NCI-H2029 (cell line): ENCODE measurements around the gene EHD4.
A peak's percentile ranks its signal among the peaks of the same experiment; 100 is the strongest.

Experiments used
- DNase-seq: peaks from one replicate; lab custom pipeline; 2025; lab: John Stamatoyannopoulos, UW

Gene EHD4

DNA sequence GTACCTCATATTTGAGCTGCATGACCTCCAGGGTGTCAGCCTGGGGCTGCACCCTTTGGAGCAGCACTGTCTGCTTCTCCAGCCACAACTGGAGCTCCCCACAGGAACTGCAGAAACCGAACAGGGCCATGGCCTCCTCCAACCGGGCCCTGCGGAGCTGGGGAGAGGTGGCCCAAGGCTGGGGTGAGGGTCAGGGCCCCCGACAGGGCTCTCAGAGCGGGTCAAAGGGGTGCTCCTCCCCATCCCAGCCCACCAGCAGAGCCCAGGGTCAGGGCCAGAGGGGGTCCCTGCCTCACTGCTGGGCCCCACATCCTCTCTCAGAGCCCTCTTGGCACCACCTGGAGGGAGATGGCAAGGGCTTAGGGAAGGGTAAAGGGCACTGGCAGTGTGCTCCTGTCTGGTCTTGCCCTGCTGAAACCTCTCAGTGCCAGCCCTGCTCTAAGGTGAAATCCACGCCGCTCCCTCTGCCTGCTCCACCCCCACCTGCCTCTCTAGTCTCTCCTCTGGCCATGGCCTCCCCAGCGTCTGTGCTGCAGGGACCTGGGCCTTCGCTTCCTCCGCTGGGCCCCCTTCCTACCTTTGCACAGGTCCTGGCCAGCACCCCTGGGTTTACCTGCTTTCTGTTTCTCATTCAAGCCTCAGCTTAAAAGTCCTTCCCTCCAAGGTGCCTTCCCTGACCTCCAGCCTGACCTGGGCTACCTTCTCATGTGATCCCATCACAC is 92.0 kb downstream of the EHD4 start:
- DNase-seq: no peak

- DNase-seq: no peak
Measured at GRCh38 chr15:41879321-41879845, 93.0 kb downstream of the EHD4 start.

GRCh38 chr15:41878355-41878699 is 94.0 kb downstream of the EHD4 start:
- DNase-seq: peak; percentile 37

GRCh38 chr15:41877631-41878354 is 94.6 kb downstream of the EHD4 start:
- DNase-seq: peak; percentile 79

DNA sequence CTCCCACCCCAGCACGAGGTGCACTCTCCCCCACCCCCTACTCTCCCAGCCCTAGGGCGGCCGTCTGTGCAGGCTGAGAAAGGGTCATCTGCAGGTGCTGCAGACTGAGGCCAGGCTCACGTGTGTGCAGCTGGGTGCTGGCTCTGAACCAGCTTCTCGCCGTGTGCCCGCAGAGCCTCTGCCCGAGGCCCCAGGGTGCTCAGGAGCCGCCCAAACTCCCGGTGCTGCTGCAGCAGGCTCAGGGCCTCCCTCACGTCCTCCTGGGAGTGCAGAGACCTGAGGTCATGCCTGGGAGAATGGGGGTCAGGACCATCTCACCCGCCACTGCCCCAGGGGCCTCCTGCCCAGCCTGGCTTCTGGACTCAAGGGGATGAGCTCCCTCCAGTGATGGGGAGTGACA is 95.7 kb downstream of the EHD4 start:
- no peak for DNase-seq

DNA sequence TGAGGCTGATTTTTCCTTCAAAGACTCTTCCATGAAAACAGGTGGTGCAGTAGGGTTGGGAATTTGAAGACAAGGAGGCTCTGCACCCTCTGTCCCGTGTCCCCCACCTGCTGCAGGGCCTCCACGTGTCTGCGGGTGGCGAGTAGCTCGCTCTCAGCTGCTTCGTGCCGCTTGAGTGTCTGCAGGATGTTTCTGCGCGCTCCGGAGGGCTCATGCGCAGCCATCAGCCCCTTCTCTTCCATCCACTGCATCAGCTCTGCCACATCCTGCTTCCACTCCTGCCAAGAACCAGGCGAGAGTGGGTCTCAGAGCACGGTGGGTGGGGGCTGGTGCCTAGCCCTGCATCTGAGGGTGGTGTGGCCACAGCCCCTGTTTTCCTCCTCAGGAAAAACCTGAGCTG is 96.3 kb downstream of the EHD4 start:
- no peak for DNase-seq

GRCh38 chr15:41874736-41875135 is 97.6 kb downstream of the EHD4 start:
- no peak for DNase-seq

- peak; percentile 58 for DNase-seq
Measured at GRCh38 chr15:41873711-41874110, 98.6 kb downstream of the EHD4 start.

- no peak for DNase-seq
Measured at GRCh38 chr15:41872166-41872747, 100.1 kb downstream of the EHD4 start.

DNA sequence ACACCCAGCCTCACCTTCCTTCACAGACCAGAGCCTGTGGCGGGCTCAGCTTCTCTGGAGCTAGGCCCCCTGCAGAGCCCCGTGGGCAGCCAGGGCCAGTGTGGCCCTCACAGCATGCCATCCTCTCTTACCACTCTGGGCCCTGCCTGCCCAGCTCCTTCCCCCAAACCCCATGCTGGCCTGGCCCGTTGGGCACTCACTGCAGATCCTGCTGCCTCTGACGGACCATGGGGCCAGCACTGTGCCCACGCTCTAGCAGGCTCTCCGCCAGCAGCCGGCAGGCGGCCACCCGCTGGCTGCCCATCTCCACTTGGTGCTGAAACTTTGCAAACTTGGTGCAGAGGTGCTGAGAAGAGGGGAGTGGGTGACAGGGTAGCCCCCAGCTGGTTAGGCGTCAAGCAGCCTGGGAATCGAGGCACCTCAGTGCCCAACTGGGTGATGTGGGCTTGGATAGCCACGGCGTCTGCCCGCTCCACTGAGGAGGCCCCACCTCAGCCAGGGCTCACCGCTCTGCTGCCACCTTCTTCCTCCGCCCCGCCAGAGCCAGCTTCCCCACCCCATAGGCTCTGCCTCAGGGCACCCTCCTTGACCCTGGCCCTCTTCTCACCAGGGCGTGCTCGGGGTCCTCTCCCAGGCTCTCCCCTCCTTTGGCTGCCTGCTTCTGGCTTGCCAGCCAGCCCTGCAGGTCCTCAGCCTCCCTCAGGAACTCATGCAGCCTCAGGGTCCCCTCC is 101.0 kb downstream of the EHD4 start:
- no peak for DNase-seq

GRCh38 chr15:41870689-41871081 is 101.7 kb downstream of the EHD4 start:
- no peak for DNase-seq

- no peak for DNase-seq
Measured at GRCh38 chr15:41869770-41870688, 102.3 kb downstream of the EHD4 start.

DNA sequence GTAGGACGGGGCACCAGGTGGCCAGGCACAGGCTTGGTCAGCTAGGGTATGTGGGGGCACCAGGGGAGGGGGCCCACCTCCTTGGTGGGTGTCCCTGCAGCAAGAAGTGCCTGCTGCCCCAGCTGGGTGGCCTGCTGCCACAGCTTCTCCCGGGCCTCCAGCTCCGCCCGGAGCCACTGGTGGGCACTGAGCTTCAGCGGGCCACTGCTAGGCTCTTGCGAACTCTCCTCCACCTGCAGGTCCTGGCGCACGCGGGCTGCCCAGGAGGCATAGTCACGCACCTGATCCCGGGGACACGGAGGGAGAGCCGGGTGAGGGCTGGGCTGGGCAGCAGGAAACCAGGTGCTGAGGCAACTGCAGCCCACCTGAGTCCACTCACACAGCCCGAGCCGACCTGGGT is 104.0 kb downstream of the EHD4 start:
- DNase-seq: no peak

- no peak for DNase-seq
Measured at GRCh38 chr15:41866872-41867579, 105.3 kb downstream of the EHD4 start.

GRCh38 chr15:41866263-41866703 is 106.1 kb downstream of the EHD4 start:
- DNase-seq: no peak

- no peak for DNase-seq
Measured at GRCh38 chr15:41865490-41866055, 106.8 kb downstream of the EHD4 start.

DNA sequence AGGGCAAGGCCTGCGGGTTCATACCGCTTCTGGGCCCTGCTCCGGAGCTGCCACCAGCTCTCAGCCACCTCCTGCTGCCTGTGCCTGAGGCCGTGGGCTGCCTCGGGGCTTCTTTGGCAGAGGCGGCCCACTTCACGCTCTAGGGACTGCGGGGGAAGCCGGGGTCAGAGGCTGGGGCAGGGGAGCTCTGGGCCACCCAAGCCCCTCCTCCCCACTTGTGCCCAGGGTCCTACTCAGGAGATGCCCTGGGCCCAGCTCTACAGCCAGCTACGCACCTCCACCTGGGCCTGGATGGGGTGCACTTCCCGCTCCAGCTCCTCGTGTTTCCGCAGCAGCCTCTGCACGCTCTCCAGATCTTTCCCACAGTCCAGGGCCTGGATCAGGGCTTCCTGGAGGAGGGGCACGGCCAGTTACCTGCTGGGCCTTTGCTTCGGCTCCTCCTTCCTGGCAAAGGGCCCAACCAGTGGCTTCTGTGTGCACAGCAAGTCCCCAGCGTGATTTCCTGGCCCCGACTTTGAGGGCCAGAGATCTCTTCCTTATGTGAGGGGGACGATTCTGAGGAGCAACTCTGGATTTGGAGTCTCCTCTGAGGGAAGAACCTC is 109.7 kb downstream of the EHD4 start:
- peak; percentile 49 for DNase-seq

GRCh38 chr15:41861736-41862356 is 110.5 kb downstream of the EHD4 start:
- DNase-seq: no peak

DNA sequence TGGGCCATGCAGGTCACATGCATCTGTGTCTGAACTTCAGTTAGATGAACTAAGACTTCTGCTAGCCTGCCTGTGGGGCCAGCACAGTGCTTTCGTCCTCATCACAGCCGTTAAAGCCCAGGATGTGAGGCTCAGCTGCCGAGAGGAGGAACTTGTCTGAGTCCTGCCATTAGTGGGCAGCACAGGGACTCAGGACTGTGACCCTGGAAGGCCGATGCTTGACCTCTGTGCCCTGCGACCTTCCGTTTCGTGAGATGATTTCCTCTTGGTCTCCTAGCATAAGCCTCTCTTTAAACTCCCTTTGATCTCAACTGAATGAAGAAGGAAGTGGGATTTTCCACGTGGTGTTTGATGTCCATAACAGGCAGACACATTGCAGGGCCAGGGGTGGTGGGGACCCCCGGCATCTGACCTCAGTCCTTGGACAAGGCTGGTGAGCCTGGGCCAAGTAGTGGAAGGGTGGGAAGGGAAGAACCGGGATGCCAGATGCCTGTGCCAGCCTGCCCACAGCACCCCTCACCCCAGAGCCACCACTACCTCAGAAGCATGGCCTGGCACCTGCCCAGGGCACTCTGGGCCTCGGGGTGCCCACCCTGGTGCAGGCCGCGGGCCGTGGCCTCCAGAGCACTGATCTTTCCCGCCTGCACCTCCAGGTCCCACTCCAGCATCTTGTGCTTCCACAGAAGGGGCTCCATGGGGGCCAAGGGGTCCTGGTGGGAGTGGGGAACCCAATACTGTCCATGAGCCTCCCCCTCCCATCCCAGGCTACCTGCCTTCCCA is 112.1 kb downstream of the EHD4 start:
- DNase-seq: no peak
